Smooth muscle cell (in vitro differentiated cells): ENCODE results near the gene SIX5. TPM values are rescaled to one million over a fixed set of nuclear protein-coding genes. Genes with fewer than 3 reads are reported as not detected.

Experiments used
- DNase-seq: peaks from one replicate; lab custom pipeline; 2025; ENCODE audit not compliant: unreplicated experiment; lab: John Stamatoyannopoulos, UW
- H2AFZ ChIP-seq: fragments of 200-600 bp; sonication (generic); 2 replicates; pipeline ENCODE4 v1.6.0; 2016; ENCODE audit warnings: antibody characterized with exemption, low read depth, mild to moderate bottlenecking
- H3F3A ChIP-seq: fragments of 200-600 bp; sonication (generic); 2 replicates; pipeline ENCODE4 v1.6.0; 2017; ENCODE audit warnings: antibody characterized with exemption, low read depth
- H3K27ac ChIP-seq: fragments of 200-600 bp; sonication (generic); 2 replicates; pipeline ENCODE4 v1.5.1; 2016; ENCODE audit warnings: low read depth, mild to moderate bottlenecking
- H3K27me3 ChIP-seq: fragments of 200-600 bp; sonication (generic); 2 replicates; pipeline ENCODE4 v1.6.1; 2016; ENCODE audit warnings: low read depth, mild to moderate bottlenecking
- H3K36me3 ChIP-seq: fragments of 200-600 bp; sonication (generic); 2 replicates; pipeline ENCODE4 v1.5.1; 2016; ENCODE audit warnings: low read depth
- H3K4me1 ChIP-seq: fragments of 200-600 bp; sonication (generic); 2 replicates; pipeline ENCODE4 v1.5.1; 2016; ENCODE audit warnings: low read depth
- H3K4me2 ChIP-seq: fragments of 200-600 bp; sonication (generic); 2 replicates; pipeline ENCODE4 v1.6.0; 2016; ENCODE audit warnings: mild to moderate bottlenecking
- H3K4me3 ChIP-seq: fragments of 200-600 bp; sonication (generic); 2 replicates; pipeline ENCODE4 v1.5.1; 2016; ENCODE audit warnings: mild to moderate bottlenecking
- H3K79me2 ChIP-seq: fragments of 200-600 bp; sonication (generic); 2 replicates; pipeline ENCODE4 v1.6.0; 2016; ENCODE audit warnings: low read depth, mild to moderate bottlenecking
- H3K9ac ChIP-seq: fragments of 200-600 bp; sonication (generic); 2 replicates; pipeline ENCODE4 v1.6.0; 2016; ENCODE audit warnings: low read depth
- H3K9me3 ChIP-seq: fragments of 200-600 bp; sonication (generic); replicated peaks from 2 replicates; pipeline ENCODE4 v1.5.1; 2016; ENCODE audit warnings: low read depth
- H4K20me1 ChIP-seq: fragments of 200-600 bp; sonication (generic); 2 replicates; pipeline ENCODE4 v1.6.0; 2016; ENCODE audit warnings: low read depth
- WGBS: methylation state at CpG from one replicate; pipeline ENCODE4 v1.1.7; 2016; ENCODE audit warnings: low lambda C conversion rate; 5-methylcytosine and 5-hydroxymethylcytosine counted together
- polyA plus RNA-seq: library from polyadenylated mRNA; unstranded; fragments of >200 nt; fragmentation: Nextera tagmentation; extraction: Ambion mirVana; gene quantifications from 2 replicates; pipeline ENCODE4 v1.2.1, GENCODE V29; 2016
- total RNA-seq: library from RNA; depleted of rRNA; stranded (reverse); fragments of >200 nt; gene quantifications from 2 replicates; pipeline ENCODE4 v1.2.3, GENCODE V29; 2014
- TF ChIP-seq, protein P1 (sequence below): fragments of 200-600 bp; sonication (generic); IDR thresholded peaks from 2 replicates; pipeline ENCODE4 v1.5.1; 2017; ENCODE audit warnings: borderline replicate concordance, mild to moderate bottlenecking, antibody characterized with exemption; ENCODE audit not compliant: insufficient read depth, poor library complexity, severe bottlenecking

The SIX5 gene
- total and polyA plus RNA-seq, 2 experiments from 2014 or later: 10.2 to 16.0 TPM

DNA sequence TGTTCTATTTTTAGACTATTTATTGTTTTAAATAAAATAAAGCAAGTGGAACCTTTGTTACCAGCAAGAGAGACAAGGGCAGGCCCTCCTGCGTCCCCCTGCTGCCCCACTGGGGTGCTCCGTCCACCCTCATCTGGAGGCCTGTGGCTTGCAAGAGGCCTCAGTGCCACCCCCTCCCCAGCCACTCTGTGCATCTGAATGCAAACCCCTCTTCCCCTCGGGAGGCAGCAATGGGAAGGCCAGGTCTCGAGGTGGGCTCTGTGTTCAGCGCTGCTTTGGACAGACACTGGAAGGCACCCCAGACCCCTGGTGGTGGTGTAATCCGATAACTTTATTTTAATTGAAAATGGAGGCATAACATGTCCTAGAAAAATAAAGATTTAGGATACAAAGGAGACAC is 4.6 kb downstream of the SIX5 start:
- no peaks in the 10 kb centered on the region for H3F3A ChIP-seq
- no peak overlapping the region for H3K4me2 ChIP-seq
- no peak overlapping the region for H3K4me3 ChIP-seq
- no peak overlapping the region for H2AFZ ChIP-seq
- no peaks in the 10 kb centered on the region for H3K36me3 ChIP-seq
- no peaks in the 10 kb centered on the region for H3K27me3 ChIP-seq
- 72% methylated on average over 6 of the region's 6 CpGs for WGBS
- TF ChIP-seq, protein P1, sequence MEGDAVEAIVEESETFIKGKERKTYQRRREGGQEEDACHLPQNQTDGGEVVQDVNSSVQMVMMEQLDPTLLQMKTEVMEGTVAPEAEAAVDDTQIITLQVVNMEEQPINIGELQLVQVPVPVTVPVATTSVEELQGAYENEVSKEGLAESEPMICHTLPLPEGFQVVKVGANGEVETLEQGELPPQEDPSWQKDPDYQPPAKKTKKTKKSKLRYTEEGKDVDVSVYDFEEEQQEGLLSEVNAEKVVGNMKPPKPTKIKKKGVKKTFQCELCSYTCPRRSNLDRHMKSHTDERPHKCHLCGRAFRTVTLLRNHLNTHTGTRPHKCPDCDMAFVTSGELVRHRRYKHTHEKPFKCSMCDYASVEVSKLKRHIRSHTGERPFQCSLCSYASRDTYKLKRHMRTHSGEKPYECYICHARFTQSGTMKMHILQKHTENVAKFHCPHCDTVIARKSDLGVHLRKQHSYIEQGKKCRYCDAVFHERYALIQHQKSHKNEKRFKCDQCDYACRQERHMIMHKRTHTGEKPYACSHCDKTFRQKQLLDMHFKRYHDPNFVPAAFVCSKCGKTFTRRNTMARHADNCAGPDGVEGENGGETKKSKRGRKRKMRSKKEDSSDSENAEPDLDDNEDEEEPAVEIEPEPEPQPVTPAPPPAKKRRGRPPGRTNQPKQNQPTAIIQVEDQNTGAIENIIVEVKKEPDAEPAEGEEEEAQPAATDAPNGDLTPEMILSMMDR: no peak
- no peaks in the 10 kb centered on the region for H3K9me3 ChIP-seq
- no peak overlapping the region for H3K9ac ChIP-seq
- H3K27ac ChIP-seq: no peak overlapping the region
- peaks cover 16% of the 10 kb centered on the region for H3K79me2 ChIP-seq
- H4K20me1 ChIP-seq: no peaks in the 10 kb centered on the region
- peaks cover 22% of the 10 kb centered on the region for H3K4me1 ChIP-seq
- DNase-seq: no peak

DNA sequence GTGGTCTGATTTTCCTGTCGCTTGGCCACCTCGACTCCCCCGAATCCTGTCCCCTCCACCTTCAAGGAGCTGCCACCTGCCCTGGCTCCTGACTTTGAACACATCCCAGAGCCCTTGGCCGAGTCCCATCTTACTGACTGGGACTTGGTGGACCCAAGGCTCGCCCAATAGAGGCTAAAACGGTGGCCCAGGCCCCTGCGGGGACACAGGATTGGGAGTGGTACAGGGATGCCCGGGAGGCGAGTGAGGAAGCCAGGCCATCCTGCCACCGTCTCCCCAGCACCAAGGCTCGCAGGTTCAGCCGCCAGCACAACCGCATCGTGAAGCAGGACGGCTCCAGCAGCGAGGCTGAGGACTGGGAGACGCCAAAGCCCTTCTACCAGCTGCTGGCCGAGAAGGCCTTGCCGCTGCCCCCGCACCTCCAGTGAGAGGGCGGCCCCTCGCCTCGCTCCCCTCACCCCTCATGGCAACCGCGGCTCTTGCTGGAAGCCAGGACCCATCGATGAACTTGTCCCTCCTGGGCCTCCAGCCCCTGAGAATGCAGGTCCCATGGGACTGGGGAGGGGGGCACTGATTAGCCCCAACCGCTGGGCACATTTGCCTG is 5.3 kb downstream of the SIX5 start:
- H4K20me1 ChIP-seq: no peaks in the 10 kb centered on the region
- H3F3A ChIP-seq: no peaks in the 10 kb centered on the region
- DNase-seq: no peak
- peaks cover 16% of the 10 kb centered on the region for H3K79me2 ChIP-seq
- WGBS: 77% methylated on average over 27 of the region's 27 CpGs
- H3K36me3 ChIP-seq: no peaks in the 10 kb centered on the region
- H3K9me3 ChIP-seq: no peaks in the 10 kb centered on the region
- no peak overlapping the region for H3K27ac ChIP-seq
- H3K9ac ChIP-seq: no peak overlapping the region
- no peak overlapping the region for H2AFZ ChIP-seq
- H3K4me3 ChIP-seq: no peak overlapping the region
- peaks cover 22% of the 10 kb centered on the region for H3K4me1 ChIP-seq
- TF ChIP-seq, protein P1: no peak
- no peak overlapping the region for H3K4me2 ChIP-seq
- H3K27me3 ChIP-seq: no peaks in the 10 kb centered on the region

DNA sequence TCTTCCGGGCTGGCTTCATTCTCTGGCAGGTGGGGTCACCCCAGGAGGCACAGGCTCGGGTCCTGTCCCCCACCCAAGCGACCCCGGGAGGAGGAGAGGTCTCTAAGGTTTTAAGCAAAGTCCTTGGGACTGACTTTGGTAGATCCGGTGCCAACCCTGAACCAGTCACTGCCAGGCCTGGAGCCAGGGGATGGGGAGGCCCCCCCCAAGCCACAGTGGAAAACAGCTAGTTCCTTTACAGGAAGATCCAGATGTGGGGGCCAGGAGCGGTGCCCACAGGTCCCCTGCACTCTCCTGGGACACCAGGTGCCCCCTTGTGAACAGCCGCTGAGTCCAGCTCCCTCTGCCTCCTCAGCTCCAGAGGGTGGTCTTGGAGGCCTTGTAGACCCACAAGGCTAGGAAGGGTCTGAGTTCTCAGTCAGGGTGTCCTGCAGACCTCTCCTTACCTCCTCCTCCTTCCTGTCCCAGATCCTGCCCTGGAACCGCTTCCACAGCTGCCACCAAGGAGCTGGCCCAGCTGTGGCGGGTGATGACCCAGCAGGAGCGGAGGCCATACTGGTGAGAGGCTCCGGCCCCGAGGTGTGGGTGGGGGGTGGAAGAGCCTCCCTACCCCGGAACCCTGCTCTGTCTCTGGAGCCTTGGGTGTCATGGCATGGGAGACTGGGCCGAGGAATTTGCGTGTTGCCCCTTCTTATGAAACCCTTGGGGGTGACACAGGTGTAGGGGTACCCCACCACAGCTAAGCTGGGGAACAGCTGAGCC is 6.0 kb downstream of the SIX5 start:
- Histone ChIP-seq H3K9me3 (no peaks in the 10 kb centered on the region), H3K27me3 (no peaks in the 10 kb centered on the region), H3K27ac (no peak overlapping the region), H3K4me3 (no peak overlapping the region), H3K4me1 (peaks cover 22% of the 10 kb centered on the region), H3K9ac (no peak overlapping the region), H3K36me3 (no peaks in the 10 kb centered on the region), H3K4me2 (no peak overlapping the region), H3F3A (no peaks in the 10 kb centered on the region), H4K20me1 (no peaks in the 10 kb centered on the region), H2AFZ (no peak overlapping the region), H3K79me2 (peaks cover 16% of the 10 kb centered on the region)
- WGBS: 92% methylated on average over 15 of the region's 15 CpGs
- TF ChIP-seq, protein P1: no peak
- DNase-seq: no peak
